Adipocyte (in vitro differentiated cells): Measurements from ENCODE around the gene KIF7.

Source experiments
- DNase-seq: peaks from one replicate; pipeline ENCODE4 v3.0.0-alpha.2; 2015; ENCODE audit warnings: low read depth
- H3K27me3 ChIP-seq: replicated peaks from 2 replicates; pipeline ENCODE4 v1.7.0; 2013; ENCODE audit warnings: mild to moderate bottlenecking, low read length, moderate library complexity; ENCODE audit not compliant: control insufficient read depth, insufficient read depth
- H3K36me3 ChIP-seq: 2 replicates; pipeline ENCODE4 v1.7.0; 2013; ENCODE audit warnings: low read length, mild to moderate bottlenecking, moderate library complexity; ENCODE audit not compliant: control insufficient read depth, insufficient read depth, severe bottlenecking
- H3K4me1 ChIP-seq: 2 replicates; pipeline ENCODE4 v1.7.0; 2013; ENCODE audit warnings: mild to moderate bottlenecking, low read length, moderate library complexity; ENCODE audit not compliant: control insufficient read depth, insufficient read depth
- H3K4me3 ChIP-seq: 2 replicates; pipeline ENCODE4 v1.7.0; 2013; ENCODE audit warnings: mild to moderate bottlenecking, low read length, moderate library complexity
- H3K9ac ChIP-seq: 2 replicates; pipeline ENCODE4 v1.7.0; 2013; ENCODE audit warnings: mild to moderate bottlenecking, low read length, moderate library complexity
- H3K9me3 ChIP-seq: 2 replicates; pipeline ENCODE4 v1.7.0; 2013; ENCODE audit warnings: mild to moderate bottlenecking, low read length, moderate library complexity; ENCODE audit not compliant: control insufficient read depth

The KIF7 gene

DNA sequence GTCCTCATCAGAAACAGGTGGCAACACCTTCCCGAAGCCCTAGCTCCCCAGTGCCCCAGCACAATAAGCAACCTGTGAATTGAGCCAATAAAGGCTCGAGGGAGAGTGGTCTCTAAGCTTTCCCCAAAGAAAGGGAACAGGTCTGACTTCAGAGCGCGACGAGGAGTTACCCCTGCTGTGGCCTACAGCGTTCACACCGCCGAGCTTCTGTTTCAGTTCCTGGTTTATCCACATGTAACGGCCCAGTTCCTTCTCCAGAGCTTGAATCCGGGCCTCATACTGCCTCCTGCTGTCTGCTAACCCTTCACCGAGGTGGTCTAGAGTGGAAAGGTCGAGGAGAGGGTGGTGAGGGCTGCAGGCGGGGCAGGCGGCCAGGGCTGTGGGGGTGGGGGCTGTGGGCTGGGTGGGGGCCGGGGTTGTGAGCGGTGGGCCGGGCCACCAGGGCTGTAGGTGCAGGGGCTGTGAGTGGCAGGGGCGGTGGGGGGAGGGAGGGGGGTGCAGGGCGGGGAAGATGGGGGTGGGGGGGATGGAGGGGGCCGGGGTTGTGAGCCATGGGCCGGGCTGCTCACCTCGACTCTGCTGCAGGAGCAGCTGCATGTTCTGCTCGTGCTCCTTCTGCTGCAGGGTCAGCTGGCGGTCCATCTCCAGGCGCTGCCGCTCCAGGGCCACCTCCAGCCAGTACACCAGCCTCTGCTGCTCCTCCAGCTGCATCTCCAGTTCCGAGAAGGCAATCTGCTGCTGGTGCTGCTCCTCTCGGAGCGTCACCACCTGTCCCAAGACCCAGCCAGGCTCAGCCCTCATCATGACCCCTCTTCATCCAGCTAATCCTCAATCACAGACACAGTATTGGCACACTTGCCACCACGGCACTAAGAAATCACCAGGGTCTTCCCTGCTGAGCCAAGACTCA, 26.2 kb downstream of the KIF7 start:
- H3K27me3 ChIP-seq, result no peaks in the 10 kb centered on the region
- DNase-seq, result no peak
- no peak overlapping the region for H3K4me3 ChIP-seq
- no peak overlapping the region for H3K9ac ChIP-seq
- H3K4me1 ChIP-seq, result peaks cover 4% of the 10 kb centered on the region
- peaks cover 87% of the 10 kb centered on the region for H3K36me3 ChIP-seq
- no peaks in the 10 kb centered on the region for H3K9me3 ChIP-seq

GRCh38 chr15:89628301-89628700, 27.0 kb downstream of the KIF7 start:
- Histone ChIP-seq H3K4me1 (peaks cover 11% of the 10 kb centered on the region), H3K9ac (no peak overlapping the region), H3K9me3 (no peaks in the 10 kb centered on the region), H3K4me3 (no peak overlapping the region), H3K36me3 (peaks cover 85% of the 10 kb centered on the region), H3K27me3 (no peaks in the 10 kb centered on the region)
- no peak for DNase-seq

DNA sequence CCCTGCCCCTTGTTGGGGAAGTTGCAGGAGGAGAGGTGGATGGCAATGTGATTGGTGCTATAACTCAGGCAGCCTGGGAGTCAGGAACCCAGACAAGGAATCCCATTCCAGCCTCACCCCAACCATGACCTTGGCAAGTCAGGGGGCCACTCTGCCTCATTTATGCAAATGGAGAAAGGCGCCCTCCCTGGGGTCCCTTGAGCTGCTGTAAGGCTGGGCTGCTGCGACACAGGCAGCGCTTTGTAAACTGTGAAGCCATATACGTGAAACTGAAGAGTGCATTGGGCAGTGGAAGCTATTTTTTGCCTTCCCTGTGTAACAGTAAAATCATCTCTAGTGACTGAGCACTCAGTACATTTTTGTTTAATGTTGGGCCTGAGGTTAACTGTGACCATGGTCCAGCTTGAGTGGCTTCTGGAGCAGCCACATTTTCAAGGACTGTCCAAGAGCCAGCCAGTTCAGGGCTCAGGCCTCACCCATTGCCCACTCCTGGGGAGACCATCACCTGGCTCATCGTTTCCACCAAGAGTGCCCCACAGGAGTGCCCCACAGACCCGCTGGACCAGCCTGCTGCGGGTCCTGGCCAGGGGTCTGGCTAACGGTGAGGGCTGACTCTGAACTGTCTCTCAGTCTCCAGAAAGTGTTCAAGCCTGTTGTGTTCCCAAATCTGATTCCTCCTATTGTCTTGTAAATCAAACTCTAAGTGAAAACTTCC, 27.9 kb downstream of the KIF7 start:
- no peaks in the 10 kb centered on the region for H3K27me3 ChIP-seq
- no peak overlapping the region for H3K9ac ChIP-seq
- DNase-seq, result no peak
- peaks cover 18% of the 10 kb centered on the region for H3K4me1 ChIP-seq
- no peak overlapping the region for H3K4me3 ChIP-seq
- H3K9me3 ChIP-seq, result no peaks in the 10 kb centered on the region
- peaks cover 80% of the 10 kb centered on the region for H3K36me3 ChIP-seq

DNA sequence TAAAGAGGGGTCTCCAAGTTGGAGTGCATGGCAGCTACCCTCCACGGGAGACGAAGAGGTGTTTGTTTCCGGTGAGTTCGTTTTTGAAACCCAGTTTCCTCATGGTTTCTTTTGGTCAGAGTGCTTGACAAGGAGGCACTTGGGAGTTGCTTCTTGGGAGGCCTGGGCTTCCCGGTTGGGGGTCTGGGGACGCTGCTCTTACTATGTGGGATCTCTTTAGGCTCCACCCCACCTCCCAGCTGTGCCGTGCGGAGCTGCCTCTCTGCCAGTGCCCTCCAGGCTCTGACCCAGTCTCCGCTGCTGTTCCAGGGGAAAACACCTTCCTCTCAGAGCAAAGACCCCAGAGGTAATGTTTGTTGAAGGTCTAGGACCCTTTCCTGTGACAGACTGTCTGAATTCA, 29.6 kb downstream of the KIF7 start:
- peaks cover 63% of the 10 kb centered on the region for H3K36me3 ChIP-seq
- H3K4me3 ChIP-seq, result no peak overlapping the region
- no peak overlapping the region for H3K9ac ChIP-seq
- peaks cover 18% of the 10 kb centered on the region for H3K4me1 ChIP-seq
- no peaks in the 10 kb centered on the region for H3K27me3 ChIP-seq
- no peak for DNase-seq
- no peaks in the 10 kb centered on the region for H3K9me3 ChIP-seq

- Histone ChIP-seq H3K9ac (no peak overlapping the region), H3K27me3 (no peaks in the 10 kb centered on the region), H3K4me3 (peak overlapping the region; percentile 7), H3K9me3 (no peaks in the 10 kb centered on the region), H3K36me3 (peaks cover 41% of the 10 kb centered on the region), H3K4me1 (peaks cover 18% of the 10 kb centered on the region)
- no peak for DNase-seq
Observed at GRCh38 chr15:89623165-89623564, 32.1 kb downstream of the KIF7 start.

DNA sequence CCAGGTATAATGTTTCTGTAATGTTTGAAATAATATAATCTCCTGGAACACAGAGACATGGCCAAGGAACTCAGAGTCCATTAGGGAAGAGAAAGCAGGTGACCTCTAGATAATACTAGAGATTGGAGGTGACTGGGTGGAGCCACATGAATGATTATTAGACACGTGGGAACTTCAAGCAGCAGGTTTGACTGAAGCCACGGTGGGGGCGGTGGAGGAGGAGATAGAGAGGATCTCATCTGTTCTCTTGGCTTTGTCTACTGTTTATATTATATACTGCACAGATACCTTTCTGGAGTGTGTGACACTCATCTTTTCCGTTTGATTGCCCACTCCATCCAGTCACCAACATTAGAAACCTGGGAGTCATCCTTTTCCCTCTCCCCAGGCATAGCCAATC, 33.7 kb downstream of the KIF7 start:
- no peak overlapping the region for H3K9ac ChIP-seq
- no peak overlapping the region for H3K4me3 ChIP-seq
- H3K36me3 ChIP-seq, result peaks cover 25% of the 10 kb centered on the region

GRCh38 chr15:89616228-89616627, 39.0 kb downstream of the KIF7 start:
- no peaks in the 10 kb centered on the region for H3K27me3 ChIP-seq
- no peak overlapping the region for H3K9ac ChIP-seq
- H3K36me3 ChIP-seq, result no peaks in the 10 kb centered on the region
- H3K4me3 ChIP-seq, result no peak overlapping the region
- H3K4me1 ChIP-seq, result no peaks in the 10 kb centered on the region
- DNase-seq, result no peak
- H3K9me3 ChIP-seq, result peaks cover 24% of the 10 kb centered on the region

More for the DNA sequence above, 33.7 kb downstream of the KIF7 start:
- DNase-seq, result no peak
- peaks cover 18% of the 10 kb centered on the region for H3K4me1 ChIP-seq
- no peaks in the 10 kb centered on the region for H3K9me3 ChIP-seq
- H3K27me3 ChIP-seq, result no peaks in the 10 kb centered on the region

DNA sequence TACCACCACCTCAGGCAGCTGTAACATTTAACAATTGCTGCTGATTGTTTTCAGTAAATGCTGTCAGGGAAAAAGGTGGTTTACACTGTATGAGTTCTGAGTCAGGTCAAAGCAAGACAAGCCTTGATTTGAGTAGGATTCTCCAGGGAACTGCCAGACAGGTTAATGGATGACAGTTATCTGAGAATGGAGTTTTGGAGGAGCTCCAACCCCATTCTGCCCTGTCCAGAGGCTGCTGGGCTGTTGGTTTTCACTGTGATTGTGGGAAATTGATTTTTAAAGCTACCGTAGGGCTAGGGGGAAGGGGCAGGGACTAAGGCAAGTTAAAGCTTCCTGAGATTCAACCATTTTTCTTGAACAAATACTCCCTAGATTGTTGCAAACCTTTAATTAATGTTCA, 40.1 kb downstream of the KIF7 start:
- H3K4me1 ChIP-seq, result no peaks in the 10 kb centered on the region
- DNase-seq, result no peak

DNA sequence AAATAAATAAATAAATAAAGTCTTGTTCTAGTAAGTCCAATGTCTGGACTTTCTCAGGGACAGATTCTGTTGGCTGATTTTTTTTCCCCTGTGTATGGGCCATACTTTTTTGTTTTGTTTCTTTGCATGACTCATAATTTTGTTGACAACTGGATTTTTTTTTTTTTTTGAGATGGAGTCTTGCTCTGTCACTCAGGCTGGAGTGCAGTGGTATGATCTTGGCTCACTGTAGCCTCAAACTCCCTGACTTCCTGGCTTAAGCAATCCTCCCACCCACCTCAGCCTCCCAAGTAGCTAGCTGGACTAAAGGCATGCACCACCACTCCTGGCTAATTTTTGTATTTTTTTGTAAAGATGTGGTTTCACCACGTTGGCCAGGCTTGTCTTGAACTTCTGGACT, 41.1 kb downstream of the KIF7 start:
- Histone ChIP-seq H3K9me3 (peaks cover 29% of the 10 kb centered on the region), H3K4me3 (no peak overlapping the region), H3K9ac (no peak overlapping the region), H3K4me1 (no peaks in the 10 kb centered on the region), H3K36me3 (no peaks in the 10 kb centered on the region), H3K27me3 (no peaks in the 10 kb centered on the region)
- DNase-seq, result no peak

More for the DNA sequence above, 40.1 kb downstream of the KIF7 start:
- Histone ChIP-seq H3K27me3 (no peaks in the 10 kb centered on the region), H3K9ac (no peak overlapping the region), H3K36me3 (no peaks in the 10 kb centered on the region), H3K4me3 (no peak overlapping the region), H3K9me3 (peaks cover 29% of the 10 kb centered on the region)

DNA sequence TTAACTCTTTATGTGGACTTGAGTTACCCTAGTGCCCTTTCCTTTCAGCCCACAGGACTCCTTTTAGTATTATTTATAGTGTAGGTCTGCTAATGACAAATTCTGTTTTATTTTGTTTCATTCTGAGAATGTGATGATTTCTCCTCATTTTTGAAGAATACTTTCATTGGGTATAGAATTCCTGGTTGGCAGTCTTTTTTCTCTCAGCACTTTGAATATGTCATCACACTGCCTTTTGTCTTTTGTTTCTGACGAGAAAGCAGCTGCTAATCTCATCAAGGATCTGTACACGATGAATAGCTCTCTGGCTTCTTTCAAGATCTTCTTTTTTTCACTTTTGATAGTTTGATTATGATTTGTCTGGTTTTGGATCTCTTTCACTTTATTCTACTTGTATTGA, 42.2 kb downstream of the KIF7 start:
- no peaks in the 10 kb centered on the region for H3K27me3 ChIP-seq
- no peak overlapping the region for H3K9ac ChIP-seq
- no peak for DNase-seq
- peaks cover 29% of the 10 kb centered on the region for H3K9me3 ChIP-seq
- H3K4me1 ChIP-seq, result no peaks in the 10 kb centered on the region
- H3K36me3 ChIP-seq, result no peaks in the 10 kb centered on the region
- H3K4me3 ChIP-seq, result no peak overlapping the region

- Histone ChIP-seq H3K27me3 (no peaks in the 10 kb centered on the region), H3K4me1 (no peaks in the 10 kb centered on the region), H3K4me3 (no peak overlapping the region), H3K9me3 (peaks cover 29% of the 10 kb centered on the region), H3K9ac (no peak overlapping the region), H3K36me3 (no peaks in the 10 kb centered on the region)
- DNase-seq, result no peak
Observed at GRCh38 chr15:89611317-89611716, 44.0 kb downstream of the KIF7 start.
